PC-3 (cell line): ENCODE data around the gene TMEM117.

Experiments used
- CTCF ChIP-seq: fragments of 300-600 bp; sonication (generic); conservative IDR thresholded peaks from 2 replicates; pipeline ENCODE4 v1.5.1; 2017; ENCODE audit warnings: antibody characterized with exemption, low read depth, mild to moderate bottlenecking, low read length
- EZH2 ChIP-seq: fragments of 300-600 bp; sonication (generic); IDR thresholded peaks from one replicate; pipeline ENCODE4 v1.6.1; 2017; ENCODE audit warnings: antibody characterized with exemption, mild to moderate bottlenecking, low read length; ENCODE audit not compliant: unreplicated experiment
- EZH2phosphoT487 ChIP-seq: fragments of 300-600 bp; sonication (generic); IDR thresholded peaks from 2 replicates; pipeline ENCODE4 v1.6.1; 2018; ENCODE audit warnings: mild to moderate bottlenecking, antibody characterized with exemption, low read length, borderline replicate concordance

GRCh38 chr12:43965899-43966298 is 130.0 kb downstream of the TMEM117 start:
- TF ChIP-seq EZH2 = no peak
- no peak for TF ChIP-seq CTCF
- TF ChIP-seq EZH2phosphoT487 = no peak
